NCI-H2196 treated with DMSO at 0.1 percent for 48 hours (cell line): Measurements from ENCODE around the gene NR2F1.
A peak's percentile ranks its signal among the peaks of the same experiment; 100 is the strongest.

Experiments
- DNase-seq: peaks from one replicate; lab custom pipeline; 2025; ENCODE audit not compliant: unreplicated experiment; lab: John Stamatoyannopoulos, UW

Gene NR2F1

GRCh38 chr5:93603793-93604643, 21.0 kb downstream of the NR2F1 start:
- DNase-seq: no peak

GRCh38 chr5:93604644-93605515, 21.9 kb downstream of the NR2F1 start:
- no peak for DNase-seq

- no peak for DNase-seq
Measured at GRCh38 chr5:93606382-93606752, 23.3 kb downstream of the NR2F1 start.

GRCh38 chr5:93607367-93608258, 24.6 kb downstream of the NR2F1 start:
- peak; percentile 19 for DNase-seq

GRCh38 chr5:93608855-93609254, 25.8 kb downstream of the NR2F1 start:
- DNase-seq: no peak

GRCh38 chr5:93609762-93610161, 26.7 kb downstream of the NR2F1 start:
- DNase-seq: no peak

- no peak for DNase-seq
Measured at GRCh38 chr5:93610581-93611272, 27.7 kb downstream of the NR2F1 start.

GRCh38 chr5:93611273-93611975, 28.4 kb downstream of the NR2F1 start:
- DNase-seq: no peak

GRCh38 chr5:93611976-93612854, 29.2 kb downstream of the NR2F1 start:
- DNase-seq: no peak

- DNase-seq: no peak
Measured at GRCh38 chr5:93612855-93613243, 29.8 kb downstream of the NR2F1 start.

- no peak for DNase-seq
Measured at GRCh38 chr5:93616538-93617174, 33.6 kb downstream of the NR2F1 start.

GRCh38 chr5:93620487-93621326, 37.7 kb downstream of the NR2F1 start:
- DNase-seq: peak; percentile 29

- peak; percentile 19 for DNase-seq
Measured at GRCh38 chr5:93621327-93621798, 38.3 kb downstream of the NR2F1 start.

- peak; percentile 16 for DNase-seq
Measured at GRCh38 chr5:93622240-93622885, 39.3 kb downstream of the NR2F1 start.

- DNase-seq: no peak
Measured at GRCh38 chr5:93623153-93623552, 40.1 kb downstream of the NR2F1 start.

GRCh38 chr5:93626801-93627200, 43.8 kb downstream of the NR2F1 start:
- DNase-seq: no peak

GRCh38 chr5:93632327-93632726, 49.3 kb downstream of the NR2F1 start:
- no peak for DNase-seq
